ENCODE data around the gene ITGB2.

ITGB2 gene

DNA sequence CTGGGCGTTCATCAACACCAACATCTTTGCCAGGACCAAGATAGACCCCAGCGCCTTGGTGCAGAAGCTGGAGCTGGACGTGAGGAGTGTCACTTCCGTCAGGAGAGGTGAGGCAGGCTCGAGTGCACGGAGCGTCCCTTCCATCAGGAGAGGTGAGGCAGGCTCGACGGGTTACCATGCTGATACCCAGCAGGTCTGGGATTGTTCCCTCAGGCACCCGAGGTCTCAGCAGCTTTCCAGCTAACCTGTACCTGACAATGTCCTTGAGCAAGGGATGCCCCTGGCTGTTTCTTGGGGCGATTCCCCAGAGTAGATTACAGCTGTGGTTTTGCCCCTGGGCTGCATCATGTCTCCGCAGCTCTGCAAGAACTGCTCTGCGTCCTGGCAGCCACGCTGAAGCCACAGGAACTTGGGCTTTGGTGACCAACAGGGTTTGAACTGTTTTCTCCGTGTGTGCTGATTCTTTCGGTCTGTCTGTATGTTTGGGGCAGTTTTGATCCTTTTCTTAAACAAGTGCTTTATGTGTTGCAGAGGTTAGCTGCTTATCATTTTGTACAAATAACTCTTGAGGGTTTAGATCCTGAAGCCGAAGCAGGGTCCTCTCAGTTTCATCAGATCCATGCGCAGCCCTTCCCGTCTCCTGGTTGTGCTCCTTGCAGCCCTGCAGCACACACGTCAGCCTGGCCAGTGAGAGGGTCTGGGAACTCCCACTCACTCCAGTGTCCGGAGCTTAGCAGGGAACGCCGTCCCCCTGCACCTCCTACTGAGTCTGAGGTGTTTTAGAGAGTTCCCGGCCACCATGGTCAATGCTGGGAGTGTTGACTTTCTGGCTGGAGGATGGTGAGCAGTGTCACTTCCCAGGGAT is 23.2 kb upstream of the ITGB2 start:
- no peak for TF ChIP-seq JUND (IDR thresholded peaks at IDR 0.05; ENCODE audit: low read depth)
- no peak for DNase-seq (ENCODE audit: low read depth in 1 of 2, low spot score in 1 of 2)
- in situ Hi-C loops (cut with HindIII; ENCODE audit: low pct_unique_long_range_greater_than_20kb, low sequenced_read_pairs), result no loop called here

DNA sequence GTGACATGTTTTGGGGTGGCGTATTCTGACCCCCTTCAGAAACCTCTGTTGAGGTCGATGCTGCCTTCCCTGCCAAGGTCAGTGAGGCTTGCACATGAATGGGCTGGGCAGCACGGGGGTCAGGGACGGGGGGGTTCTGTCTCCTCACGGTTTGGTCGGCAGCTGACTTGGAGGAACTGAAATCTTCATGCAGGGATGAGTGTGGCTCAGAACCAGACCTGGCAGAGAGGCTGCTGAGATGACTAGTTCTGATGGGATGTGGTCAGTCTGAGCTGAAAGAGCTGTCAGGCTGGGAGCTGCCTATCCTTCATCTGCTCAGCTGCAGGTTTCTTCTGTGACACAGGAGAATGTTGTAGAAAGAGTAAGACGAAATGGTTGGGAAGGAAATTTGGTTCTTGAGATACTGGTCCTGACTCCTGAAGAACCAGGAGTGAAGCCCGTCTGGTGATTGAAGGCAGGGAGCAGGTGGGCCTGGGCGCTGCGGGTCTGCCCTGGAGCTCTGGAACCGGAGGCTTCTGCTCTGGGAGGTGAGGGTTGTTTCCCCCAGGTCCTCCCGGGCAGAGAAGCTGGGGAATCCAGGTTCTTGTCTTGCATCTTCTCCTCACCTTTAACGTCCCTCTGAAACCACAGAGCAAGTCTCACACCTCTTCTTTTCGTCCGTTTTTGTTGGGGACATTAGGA is 22.4 kb upstream of the ITGB2 start:
- no peak for TF ChIP-seq JUND (IDR thresholded peaks at IDR 0.05; ENCODE audit: low read depth)
- in situ Hi-C loops (cut with HindIII; ENCODE audit: low pct_unique_long_range_greater_than_20kb, low sequenced_read_pairs), result no loop called here
- no peak for DNase-seq (ENCODE audit: low read depth in 1 of 2, low spot score in 1 of 2)

DNA sequence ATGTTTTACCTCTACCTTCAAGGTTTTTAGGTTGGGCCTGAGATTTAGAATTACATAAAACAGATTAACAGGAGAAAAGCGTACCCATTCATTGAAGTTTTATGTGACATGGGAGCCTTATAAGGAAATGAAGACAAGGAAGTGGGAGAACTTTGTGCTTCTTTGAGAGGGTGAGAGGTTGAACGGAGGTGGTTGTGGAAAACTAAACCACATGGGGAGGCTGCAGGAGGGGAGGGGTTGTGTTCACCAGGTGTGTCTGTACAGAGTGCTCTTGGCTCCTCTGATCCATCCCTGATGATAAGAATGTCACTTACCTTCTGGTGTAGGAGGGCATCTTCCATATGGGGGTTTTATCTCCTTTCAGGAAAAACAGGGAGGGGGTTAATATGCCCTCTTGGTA is 21.9 kb upstream of the ITGB2 start:
- in situ Hi-C loops (cut with HindIII; ENCODE audit: low pct_unique_long_range_greater_than_20kb, low sequenced_read_pairs), result no loop called here
- no peak for DNase-seq (ENCODE audit: low read depth in 1 of 2, low spot score in 1 of 2)
- no peak for TF ChIP-seq JUND (IDR thresholded peaks at IDR 0.05; ENCODE audit: low read depth)

DNA sequence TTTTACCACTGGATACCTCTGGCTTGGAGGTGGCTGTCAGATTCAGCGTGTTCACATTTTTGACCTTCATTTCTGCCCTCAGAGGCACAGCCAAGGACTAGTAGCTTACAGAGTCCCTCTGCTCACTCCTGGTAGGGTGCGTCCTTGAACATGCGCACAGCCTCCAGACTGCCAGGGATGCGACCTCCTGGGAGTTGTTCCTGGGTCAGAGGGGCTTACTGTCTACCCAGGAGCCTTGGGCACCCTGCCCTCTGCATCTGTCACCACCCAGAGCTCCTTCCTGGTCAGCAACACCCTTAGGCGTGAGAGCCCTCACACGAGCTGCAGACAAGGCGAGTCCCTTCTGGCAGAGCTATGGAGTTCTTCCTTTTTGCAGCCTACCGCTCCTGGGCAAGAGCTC is 20.9 kb upstream of the ITGB2 start:
- in situ Hi-C loops (cut with HindIII; ENCODE audit: low pct_unique_long_range_greater_than_20kb, low sequenced_read_pairs), result no loop called here
- no peak for TF ChIP-seq JUND (IDR thresholded peaks at IDR 0.05; ENCODE audit: low read depth)
- DNase-seq (ENCODE audit: low read depth in 1 of 2, low spot score in 1 of 2), result no peak

DNA sequence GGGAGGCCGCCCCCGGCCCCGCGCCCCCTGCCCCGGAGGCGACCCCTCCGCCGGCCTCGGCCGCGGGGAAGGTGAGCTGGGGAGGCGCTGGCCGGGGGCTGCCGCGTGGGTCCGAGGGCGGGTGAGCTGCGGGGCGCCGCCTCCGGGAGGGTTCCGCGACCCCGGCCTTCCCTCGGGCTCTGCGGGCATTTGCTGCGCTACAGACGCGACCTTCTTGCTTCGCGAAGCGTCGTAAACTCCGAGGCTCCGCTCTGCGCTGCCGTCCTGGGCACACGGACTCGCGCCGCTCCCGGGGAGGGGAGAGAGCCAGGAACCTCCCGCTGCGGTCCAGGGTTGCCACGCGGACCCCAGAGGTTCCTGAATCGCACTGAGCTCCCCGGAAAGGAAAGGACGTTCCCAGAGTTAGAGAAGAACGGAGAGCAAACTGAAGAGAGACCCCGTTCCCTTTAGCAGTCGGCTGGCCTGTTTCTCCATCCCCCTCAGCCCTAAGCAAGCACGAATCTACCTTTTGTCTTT is 19.5 kb upstream of the ITGB2 start:
- TF ChIP-seq JUND (IDR thresholded peaks at IDR 0.05; ENCODE audit: low read depth), result no peak
- no peak for DNase-seq (ENCODE audit: low read depth in 1 of 2, low spot score in 1 of 2)
- in situ Hi-C loops (cut with HindIII; ENCODE audit: low pct_unique_long_range_greater_than_20kb, low sequenced_read_pairs), result no loop called here

DNA sequence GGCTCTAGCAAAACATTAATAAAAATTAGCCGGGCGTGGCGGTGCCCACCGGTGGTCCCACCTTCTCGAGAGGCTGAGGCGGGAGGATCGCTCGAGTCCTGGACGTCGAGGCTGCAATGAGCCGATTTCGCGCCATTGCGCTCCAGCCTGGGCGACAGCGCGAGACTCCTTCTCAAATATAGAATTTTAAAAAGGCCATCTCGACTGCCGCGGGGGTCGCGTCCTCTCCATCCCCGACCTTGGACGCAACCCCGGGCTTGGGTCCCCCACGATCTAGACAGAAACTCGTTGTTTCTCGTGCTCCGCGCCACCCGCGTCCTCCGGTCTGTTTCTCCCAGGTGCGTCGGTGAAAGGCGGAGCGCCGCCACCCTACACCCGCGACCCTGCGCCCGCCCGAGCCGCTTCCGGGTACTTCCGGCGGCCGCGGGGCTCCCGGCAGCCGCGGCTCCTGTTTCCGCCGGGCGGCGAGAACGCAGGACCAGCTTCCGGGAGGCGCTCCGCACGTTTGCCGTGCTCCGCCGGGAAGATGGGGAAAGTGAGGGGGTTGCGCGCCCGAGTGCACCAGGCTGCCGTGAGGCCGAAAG is 18.9 kb upstream of the ITGB2 start, which contains the start of gene SLX9:
Gene SLX9, plus strand, starts transcription at position 498 of the 584 bp plus-strand sequence. Its CDS starts 29 bp downstream, at position 527.
- in situ Hi-C loops (cut with HindIII; ENCODE audit: low pct_unique_long_range_greater_than_20kb, low sequenced_read_pairs), result no loop called here
- DNase-seq (ENCODE audit: low read depth in 1 of 2, low spot score in 1 of 2), result peak; percentile 85 to 89
- TF ChIP-seq JUND (IDR thresholded peaks at IDR 0.05; ENCODE audit: low read depth), result no peak

DNA sequence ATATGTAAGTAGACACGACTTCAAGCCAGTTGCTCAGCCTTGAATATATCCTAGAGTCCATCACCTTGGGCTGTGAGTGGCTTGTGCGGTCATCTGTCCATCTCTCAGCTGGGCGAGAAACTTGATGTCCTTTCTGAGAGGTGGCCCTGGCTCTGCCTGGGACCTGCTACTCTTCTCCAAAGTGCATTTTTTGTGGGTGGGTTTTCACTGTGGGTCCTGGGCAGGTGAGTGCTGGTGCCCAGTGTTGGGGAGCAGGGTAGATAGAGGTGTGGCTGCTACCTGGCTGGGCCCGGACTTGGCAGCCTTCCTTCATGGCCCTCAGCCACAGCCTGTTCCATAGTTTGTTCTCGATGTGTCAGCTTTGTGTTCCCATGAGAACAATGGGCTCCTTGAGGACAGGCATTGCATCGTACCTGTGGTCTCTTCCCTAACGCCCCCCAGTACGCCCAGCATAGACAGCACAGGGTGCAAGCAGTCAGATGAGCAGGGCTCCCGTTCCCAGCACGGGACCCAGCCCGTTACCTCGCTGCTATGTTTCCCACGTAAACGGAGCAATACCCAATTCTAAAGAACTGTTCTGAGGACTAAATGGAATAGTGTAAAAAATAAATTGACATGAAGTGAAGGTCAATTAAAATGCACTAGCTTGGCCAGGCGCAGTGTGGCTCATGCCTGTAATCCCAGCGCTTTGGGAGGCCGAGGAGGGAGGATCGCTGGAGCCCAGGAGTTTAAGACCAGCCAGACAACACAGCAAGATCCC is 18.3 kb upstream of the ITGB2 start:
- in situ Hi-C loops (cut with HindIII; ENCODE audit: low pct_unique_long_range_greater_than_20kb, low sequenced_read_pairs), result no loop called here
- no peak for DNase-seq (ENCODE audit: low read depth in 1 of 2, low spot score in 1 of 2)
- no peak for TF ChIP-seq JUND (IDR thresholded peaks at IDR 0.05; ENCODE audit: low read depth)

DNA sequence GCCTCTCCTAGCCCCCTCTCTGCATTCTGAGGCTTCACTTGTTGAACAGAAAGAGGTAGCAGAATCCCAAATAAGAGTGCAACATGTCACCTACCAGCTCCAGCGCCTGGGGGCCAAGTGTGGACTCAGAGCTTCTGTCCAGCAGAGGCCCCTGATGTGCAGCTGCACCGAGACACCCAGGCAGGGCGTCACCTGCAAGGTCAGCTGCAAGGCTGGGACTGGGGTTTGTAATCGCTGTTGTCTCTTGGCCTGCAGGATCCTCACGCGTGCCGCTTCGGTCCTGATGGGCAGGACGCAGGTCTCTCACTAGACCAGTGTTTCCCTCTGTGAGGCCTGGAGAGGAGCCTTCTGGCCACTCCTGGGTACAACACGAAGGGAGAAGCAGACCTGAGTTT is 14.8 kb upstream of the ITGB2 start:
- in situ Hi-C loops (cut with HindIII; ENCODE audit: low pct_unique_long_range_greater_than_20kb, low sequenced_read_pairs), result no loop called here
- DNase-seq (ENCODE audit: low read depth in 1 of 2, low spot score in 1 of 2), result no peak
- no peak for TF ChIP-seq JUND (IDR thresholded peaks at IDR 0.05; ENCODE audit: low read depth)

DNA sequence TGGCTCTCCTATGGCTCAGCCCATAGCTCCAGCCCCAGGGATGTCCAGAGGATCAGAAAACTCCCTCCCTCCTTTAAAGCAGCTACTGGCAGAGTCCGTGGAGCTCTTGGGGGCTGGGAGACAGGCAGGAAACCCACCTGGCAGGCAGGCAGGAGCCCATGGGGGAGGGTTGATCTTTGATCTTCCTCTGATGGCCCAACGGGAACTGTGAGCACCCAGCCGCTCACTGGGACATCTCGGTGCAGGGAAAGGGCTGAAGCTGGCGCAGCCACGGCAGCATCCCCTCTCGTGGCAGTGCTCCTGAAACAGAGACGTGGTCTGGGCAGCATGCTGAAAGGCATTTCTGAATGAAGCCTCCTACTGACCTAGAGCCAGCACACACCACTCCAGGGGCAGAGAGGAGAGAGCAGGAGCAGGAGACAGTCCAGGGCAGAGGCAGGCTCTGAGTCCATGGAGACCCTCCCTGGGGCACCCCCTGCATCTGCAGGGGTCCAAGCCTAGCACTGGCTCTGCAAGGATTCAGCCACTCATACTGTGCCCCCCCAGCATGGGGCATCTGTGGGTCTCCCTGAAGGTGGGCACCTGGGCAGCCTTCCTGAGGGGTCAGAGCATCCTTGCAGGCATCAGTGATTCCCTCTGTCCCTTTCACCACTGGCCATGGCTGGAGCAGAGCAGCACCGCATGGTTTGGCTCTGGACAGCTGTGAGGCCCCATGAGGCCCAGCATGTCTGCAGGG is 14.3 kb upstream of the ITGB2 start:
- DNase-seq (ENCODE audit: low read depth in 1 of 2, low spot score in 1 of 2), result no peak
- in situ Hi-C loops (cut with HindIII; ENCODE audit: low pct_unique_long_range_greater_than_20kb, low sequenced_read_pairs), result no loop called here
- TF ChIP-seq JUND (IDR thresholded peaks at IDR 0.05; ENCODE audit: low read depth), result no peak

DNA sequence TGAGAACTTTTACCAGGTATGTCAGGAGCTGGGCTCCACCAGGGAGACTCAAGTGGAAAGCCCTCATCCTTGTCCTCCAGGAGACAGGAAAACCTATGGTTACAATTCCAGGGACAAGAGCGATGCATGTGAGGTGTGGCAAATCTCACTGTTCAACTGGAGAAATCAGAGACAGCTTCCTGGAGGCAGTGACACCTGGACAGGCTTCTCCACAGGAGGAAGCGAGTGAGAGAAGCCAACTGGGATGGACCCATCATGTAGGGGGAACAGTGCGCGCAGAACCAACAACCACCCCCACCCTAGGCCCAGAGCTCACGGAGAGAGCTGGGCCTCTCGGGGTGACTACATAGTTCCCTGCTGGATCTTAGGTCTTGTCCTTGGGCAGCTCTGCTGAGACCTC is 13.6 kb upstream of the ITGB2 start:
- in situ Hi-C loops (cut with HindIII; ENCODE audit: low pct_unique_long_range_greater_than_20kb, low sequenced_read_pairs), result no loop called here

DNA sequence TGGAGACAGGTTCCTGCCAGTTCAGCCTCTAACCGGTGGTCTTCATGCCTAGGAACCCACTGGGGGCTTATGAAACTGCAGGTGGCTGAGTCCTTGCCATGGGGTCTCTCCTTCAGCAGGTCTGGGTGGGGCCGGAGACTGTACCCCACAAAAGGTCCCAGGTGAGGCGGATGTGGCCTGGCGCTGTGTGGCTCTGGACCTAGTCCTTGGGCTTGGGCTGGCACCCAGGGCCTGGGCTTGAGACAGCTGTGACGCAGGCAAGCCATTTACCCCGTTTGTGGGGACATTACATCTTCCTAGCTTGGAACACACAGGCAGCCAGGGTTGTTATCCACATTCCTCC is 13.2 kb upstream of the ITGB2 start:
- no peak for DNase-seq (ENCODE audit: low read depth in 1 of 2, low spot score in 1 of 2)
- TF ChIP-seq JUND (IDR thresholded peaks at IDR 0.05; ENCODE audit: low read depth), result no peak
- in situ Hi-C loops (cut with HindIII; ENCODE audit: low pct_unique_long_range_greater_than_20kb, low sequenced_read_pairs), result no loop called here

More for the DNA sequence above, 13.6 kb upstream of the ITGB2 start:
- no peak for DNase-seq (ENCODE audit: low read depth in 1 of 2, low spot score in 1 of 2)
- TF ChIP-seq JUND (IDR thresholded peaks at IDR 0.05; ENCODE audit: low read depth), result no peak
